Urothelium cell line (cell line): ENCODE data around the gene EXOC6.

Experiments used
- DNase-seq: peaks from one replicate; pipeline ENCODE4 v3.0.0; 2011; ENCODE audit warnings: low spot score, mixed read lengths
- FAIRE-seq: peaks from 2 replicates; lab custom pipeline; 2011; peaks lifted over from hg19 to GRCh38; lab: Jason Lieb, UNC

Gene EXOC6

DNA sequence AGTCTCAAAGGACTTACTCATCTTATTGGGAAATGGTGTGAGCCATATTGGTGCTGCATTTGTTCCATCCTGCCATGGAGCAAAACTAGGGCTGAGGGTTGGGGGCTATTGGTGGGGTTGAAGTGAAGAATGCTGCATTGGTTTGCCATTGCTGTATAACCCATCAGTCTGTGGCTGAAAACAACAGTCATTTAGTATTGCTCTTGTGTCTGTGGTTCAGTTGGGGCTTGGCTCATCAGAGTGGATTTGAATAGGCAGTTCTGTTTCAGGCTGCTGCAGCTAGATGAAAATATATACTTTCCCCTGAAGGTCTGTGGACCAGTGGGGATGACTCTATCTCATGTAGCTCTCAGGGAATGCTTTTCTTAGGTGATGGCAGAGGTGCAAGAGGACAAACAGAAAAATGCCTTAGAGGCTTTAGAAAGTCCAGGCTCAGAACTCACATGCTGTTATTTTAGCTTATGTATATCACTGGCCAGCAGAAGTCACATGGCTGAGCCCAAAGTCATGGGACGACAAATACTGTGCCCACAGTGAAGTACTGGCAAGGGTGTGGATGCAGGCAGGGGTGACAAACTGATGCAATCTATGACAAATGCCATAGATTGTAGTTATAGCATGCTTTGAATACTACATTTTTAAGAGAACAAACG, 15.2 kb upstream of the EXOC6 start:
- DNase-seq = no peak
- FAIRE-seq = no peak

GRCh38 chr10:92834331-92834730, 14.0 kb upstream of the EXOC6 start:
- DNase-seq (no peak), FAIRE-seq (no peak)

DNA sequence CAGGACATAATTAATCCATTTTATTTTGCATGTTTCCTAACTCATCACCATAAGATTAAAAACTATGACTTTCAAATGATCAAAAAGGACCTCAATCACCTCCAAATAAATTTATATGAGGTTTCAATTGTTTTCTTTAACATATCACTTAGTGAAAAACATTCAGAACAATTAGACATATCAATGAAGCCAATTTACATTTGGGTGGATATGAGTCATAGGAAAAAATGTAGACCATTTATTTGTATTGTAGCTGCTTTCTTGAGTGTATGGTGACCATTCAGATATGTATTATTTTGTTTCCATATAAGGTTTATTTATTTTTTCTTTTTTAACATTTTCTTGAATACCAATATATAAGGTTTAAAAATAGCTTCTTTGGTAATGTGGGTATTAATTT, 13.3 kb upstream of the EXOC6 start:
- no peak for FAIRE-seq
- no peak for DNase-seq

DNA sequence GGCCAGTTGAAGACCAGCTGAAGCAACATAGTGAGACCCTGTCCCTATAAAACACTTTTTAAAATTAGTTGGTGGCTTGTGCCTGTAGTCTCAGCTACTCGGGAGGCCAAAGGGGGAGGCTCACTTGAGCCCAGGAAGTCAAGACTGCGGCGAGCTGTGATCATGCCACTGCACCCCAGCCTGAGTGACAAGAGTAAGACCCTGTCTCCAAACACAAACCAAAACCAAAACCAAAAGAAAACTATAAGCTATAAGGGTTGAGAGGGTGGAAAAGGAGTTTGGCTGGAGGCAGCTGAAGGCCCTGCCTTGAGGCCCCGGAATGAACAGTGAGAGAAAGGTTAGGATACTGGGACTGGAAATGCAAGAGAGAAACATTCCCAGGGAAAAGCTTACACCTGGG, 10.9 kb upstream of the EXOC6 start:
- no peak for DNase-seq
- FAIRE-seq = no peak

DNA sequence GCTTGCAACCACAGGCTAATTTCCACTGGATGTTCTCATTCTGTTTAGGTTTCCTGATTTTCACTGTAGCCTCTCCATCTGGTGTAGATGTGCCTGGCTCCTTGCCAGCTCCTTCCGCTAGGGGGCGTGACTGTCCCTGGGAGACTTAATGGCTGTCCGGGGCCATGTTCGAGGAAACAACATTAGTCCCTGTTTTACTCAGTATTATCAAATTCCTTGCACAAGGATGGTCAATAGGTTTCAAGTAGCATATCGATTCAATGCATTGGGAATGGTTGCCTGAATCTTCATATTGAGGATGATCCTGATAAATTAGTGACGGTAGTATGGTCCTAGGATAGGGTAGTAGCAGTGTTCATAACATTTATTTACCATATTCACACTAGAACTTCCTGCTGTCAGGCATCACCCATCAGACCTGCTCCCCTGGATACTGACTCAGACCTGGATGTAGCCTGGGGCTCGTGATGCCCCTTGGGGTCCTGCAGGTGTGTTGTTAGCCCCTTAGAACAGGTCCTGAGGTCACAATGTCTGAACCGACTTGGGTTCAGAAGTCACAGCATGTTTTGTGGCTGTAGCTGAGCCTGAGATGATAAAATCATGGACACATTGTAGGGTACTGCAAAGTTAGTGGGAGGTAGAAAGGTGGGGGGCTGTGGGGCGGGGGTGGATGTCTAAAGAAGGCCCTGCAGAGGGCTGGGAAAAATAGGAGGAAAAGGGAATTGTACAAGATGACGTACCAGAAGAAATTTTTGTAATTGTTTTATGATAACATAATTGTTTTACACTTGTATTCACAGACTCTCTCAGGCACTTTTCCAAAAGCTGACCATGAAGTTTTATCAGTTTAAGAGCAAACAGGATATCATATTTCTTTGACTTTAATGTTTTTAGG, 8.9 kb upstream of the EXOC6 start:
- FAIRE-seq (no peak), DNase-seq (peak; percentile 42)

DNA sequence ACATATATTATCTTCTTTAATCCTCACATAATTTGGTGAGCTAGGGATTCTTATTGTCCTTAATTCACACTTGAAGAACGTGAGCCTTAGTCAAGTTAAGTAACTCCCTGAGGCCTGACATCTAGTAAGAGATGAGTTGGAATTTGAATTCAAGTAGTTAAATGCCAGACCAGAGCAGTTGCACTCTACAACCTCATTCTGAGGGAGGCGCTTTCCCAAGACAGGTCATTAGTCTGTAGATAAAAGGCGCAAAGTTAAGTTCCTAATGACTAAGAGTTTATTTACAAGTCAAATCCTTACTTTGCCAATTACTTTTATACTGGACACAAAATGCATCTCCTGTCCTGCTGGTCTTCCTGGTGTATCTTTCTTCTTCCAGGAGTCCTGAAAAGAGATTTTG, 3.6 kb upstream of the EXOC6 start:
- no peak for DNase-seq

GRCh38 chr10:92845921-92846320, 2.4 kb upstream of the EXOC6 start:
- no peak for DNase-seq
- no peak for FAIRE-seq

More for the DNA sequence above, 3.6 kb upstream of the EXOC6 start:
- FAIRE-seq = no peak

- no peak for DNase-seq
- no peak for FAIRE-seq
These were observed 2.0 kb upstream of the EXOC6 start for GRCh38 chr10:92846344-92846743.

DNA sequence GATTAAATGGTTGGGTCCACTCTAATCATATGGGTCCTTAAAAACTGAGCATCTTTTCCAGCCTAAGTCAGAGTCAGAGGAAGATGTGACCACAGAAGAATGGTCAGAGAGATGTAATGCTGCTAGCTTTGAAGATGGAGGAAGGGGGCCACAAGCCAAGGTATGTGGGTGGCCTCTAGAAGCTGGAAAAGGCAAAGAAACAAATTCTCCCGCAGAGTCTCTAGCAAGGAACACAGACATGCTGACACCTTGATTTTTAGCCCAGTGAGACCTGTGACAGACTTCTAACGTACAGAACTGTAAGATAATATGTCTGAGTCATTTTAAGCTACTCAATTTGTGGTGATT, 1.5 kb upstream of the EXOC6 start:
- DNase-seq = no peak
- no peak for FAIRE-seq

DNA sequence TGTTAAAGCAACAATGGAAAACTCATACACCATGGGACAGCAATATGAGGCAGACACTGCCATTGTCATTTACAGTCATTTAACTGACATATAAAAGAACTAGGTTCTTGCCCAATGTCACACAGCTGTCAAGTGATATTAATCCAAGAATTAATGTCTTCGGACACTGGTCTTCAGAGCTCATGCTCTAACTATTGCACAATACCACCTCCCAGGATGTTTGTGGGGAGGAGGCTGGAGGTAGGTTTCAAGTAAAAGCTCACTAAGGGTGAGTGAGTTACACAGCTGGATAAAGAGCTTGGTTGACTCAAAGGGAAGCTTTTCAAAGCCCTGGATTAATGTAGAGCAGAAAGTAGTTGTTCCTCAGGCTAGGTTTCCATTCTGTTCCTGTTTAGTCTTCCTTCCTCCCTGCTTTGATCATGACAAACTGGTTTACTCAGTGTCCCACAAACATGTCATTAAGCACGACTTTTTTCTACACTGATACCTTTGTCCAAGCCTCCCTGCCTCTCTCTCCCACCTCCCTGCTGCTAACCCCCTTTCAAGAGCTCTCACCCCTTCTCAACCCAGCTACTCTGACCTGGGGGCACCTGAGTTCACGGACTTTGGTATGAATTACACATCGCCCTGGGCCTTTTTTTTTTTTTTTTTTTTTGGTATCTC, 987 bp upstream of the EXOC6 start:
- FAIRE-seq (no peak), DNase-seq (no peak)

DNA sequence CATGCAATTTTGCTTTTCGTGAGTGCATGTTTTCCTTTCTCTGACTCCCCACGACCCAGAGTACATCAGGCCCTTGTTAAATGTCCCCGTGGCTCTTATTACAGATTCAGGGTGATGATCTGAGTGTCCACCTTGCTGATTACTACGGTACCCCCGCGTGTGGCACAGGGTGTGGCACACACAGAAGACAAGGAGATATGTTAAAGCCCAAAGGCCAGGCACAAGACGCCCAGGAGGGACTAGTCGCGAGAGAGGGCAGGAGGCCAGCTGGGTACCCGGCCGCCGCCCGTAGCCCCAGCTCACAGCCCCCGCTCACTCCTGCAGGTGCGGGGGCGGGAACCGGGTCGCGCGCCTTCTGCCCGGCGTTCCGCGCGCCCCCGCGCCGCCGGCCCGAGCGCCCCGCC, 281 bp upstream of the EXOC6 start:
- DNase-seq = no peak
- FAIRE-seq = no peak

DNA sequence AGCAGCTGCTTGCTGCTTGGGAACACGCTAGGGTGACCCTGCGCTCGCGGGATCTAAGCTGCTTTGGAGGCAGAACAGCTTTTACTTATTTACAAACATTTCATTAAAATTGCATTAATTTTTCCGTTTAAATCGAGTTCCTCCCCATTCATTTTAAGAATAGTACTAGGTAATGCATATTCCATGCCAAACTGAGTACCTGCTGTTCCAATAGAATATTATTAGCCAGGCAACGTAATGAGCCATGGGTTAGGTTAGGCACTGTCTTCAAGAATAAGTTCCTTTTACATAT, 860 bp downstream of the EXOC6 start:
- DNase-seq = no peak
- FAIRE-seq = no peak

DNA sequence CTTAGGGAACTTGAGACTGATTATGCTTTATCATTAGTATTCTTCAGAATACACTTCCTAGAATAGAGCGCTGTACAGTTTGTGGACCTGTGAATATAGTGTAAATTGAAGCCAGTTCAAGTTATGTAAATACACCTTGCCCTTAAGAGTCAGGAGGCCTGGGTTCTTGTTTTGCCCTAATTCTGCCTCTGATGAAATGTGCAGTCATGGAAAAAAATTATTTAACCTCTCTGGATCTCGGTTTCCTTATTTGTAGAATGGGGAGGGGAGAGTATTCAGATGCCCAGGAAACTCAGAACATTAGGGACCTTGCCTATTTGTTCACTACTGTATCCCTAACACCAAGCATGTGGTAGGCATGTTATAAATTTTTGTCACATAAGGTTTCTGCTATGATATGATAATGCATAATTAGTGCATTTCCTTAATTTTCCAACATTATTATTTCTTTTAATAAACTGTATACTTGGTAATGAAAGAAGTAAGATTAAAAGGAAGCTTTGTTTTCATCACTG, 1.3 kb downstream of the EXOC6 start:
- DNase-seq = no peak
- FAIRE-seq = no peak

- no peak for FAIRE-seq
- DNase-seq = no peak
These were observed 1.9 kb downstream of the EXOC6 start for GRCh38 chr10:92850185-92850584.

- FAIRE-seq = no peak
- no peak for DNase-seq
These were observed 2.7 kb downstream of the EXOC6 start for GRCh38 chr10:92851003-92851402.

DNA sequence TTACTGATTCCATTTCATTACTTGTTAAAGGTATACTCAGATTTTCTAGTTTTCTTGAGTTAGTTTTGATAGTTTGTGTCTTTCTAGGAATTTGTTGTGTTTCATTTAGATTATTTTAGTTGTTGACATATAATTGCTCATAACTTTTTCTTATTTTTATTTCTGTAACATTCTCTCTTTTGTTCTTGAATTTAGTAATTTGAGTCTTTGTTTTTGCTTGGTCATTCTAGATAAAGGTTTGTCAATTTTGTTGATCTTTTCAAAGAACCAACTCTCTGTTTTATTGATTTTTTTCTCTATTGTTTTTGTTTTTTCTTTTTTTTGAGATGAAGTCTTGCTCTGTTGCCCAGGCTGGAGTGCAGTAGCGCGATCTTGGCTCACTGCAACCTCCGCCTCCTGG, 7.2 kb downstream of the EXOC6 start:
- FAIRE-seq = no peak
- no peak for DNase-seq

DNA sequence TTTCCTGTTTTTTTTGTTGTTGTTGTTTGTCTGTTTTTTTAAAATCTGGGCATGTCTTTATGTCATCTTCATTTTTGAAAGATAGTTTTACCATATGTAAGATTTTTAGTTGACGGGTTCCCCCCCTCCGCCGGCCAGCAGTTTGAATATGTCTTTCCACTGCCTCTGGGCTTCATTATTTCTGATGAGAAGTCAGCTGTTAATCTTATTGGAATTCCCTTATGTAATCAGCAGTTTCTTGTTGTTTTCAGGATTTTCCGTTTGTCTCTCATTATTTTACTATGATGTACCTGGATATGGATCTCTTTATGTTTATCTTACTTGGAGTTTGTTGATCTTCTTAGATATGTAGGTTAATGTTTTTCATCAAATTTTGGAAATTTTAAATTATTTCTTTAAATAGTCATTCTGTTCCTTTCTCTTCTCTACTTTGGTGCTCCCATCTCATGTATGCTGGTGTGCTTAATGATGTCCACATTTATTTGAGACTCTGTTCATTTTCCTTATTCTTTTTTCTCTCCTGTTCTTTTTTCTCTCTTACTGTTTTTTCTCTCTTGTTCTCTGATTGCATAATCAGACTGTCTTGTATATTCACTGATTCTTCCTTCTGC, 9.7 kb downstream of the EXOC6 start:
- DNase-seq = no peak
- FAIRE-seq = no peak

GRCh38 chr10:92867235-92867634, 18.9 kb downstream of the EXOC6 start:
- FAIRE-seq = no peak
- no peak for DNase-seq

DNA sequence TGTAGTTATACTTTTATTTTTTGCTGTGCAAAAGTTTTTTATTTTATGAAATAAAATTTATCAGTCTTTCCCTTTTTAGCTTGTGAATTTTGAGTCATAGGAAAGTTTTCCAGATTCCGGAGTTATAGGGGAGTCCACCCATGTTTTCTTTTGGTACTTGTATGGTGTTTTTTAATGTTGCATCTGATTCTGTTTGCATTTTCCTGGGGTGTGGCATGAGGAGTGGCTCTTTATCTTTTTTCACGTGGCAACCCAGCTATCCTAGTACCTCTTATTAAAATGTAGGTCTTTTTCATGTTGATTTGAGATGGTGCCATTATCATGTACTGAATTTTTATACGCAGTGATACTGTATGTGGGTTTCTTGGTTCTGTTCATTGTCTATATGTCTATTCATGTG, 19.7 kb downstream of the EXOC6 start:
- no peak for DNase-seq
- FAIRE-seq = no peak

DNA sequence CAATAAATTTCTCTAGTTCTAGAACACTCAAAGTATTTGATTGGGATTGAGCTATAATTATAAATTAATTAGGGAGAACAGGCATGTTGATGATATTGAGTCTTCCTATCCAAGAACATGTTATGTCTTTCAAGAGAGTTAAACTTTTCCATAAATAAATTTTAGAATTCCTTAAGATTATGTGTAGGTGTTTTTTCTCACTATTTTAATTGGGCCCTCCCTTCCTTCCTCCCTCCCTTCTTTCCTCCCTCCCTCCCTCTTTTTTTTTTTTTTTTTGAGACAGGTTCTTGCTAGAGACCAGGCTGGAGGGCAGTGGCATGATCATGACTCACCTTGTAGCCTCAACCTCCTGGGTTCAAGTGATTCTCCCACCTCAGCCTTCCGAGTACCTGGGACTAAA, 20.2 kb downstream of the EXOC6 start:
- no peak for FAIRE-seq
- no peak for DNase-seq

GRCh38 chr10:92873029-92873428, 24.7 kb downstream of the EXOC6 start:
- DNase-seq = no peak
- FAIRE-seq = no peak
